Measurements from ENCODE around the gene PLCD3.
A peak's percentile ranks its signal among the peaks of the same experiment; 100 is the strongest.

Gene PLCD3, protein sequence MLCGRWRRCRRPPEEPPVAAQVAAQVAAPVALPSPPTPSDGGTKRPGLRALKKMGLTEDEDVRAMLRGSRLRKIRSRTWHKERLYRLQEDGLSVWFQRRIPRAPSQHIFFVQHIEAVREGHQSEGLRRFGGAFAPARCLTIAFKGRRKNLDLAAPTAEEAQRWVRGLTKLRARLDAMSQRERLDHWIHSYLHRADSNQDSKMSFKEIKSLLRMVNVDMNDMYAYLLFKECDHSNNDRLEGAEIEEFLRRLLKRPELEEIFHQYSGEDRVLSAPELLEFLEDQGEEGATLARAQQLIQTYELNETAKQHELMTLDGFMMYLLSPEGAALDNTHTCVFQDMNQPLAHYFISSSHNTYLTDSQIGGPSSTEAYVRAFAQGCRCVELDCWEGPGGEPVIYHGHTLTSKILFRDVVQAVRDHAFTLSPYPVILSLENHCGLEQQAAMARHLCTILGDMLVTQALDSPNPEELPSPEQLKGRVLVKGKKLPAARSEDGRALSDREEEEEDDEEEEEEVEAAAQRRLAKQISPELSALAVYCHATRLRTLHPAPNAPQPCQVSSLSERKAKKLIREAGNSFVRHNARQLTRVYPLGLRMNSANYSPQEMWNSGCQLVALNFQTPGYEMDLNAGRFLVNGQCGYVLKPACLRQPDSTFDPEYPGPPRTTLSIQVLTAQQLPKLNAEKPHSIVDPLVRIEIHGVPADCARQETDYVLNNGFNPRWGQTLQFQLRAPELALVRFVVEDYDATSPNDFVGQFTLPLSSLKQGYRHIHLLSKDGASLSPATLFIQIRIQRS
- total RNA-seq = 0.58 to 3.1 (median 1.7) reads per million in 3 donors

- peak in 2 of 3 donors; percentile 57 to 63 for DNase-seq
- Histone ChIP-seq H3K36me3 (ENCODE audit: control insufficient read depth, insufficient read depth, low read length) (no peaks in the 10 kb centered on the region), H3K4me1 (ENCODE audit: control insufficient read depth, insufficient read depth, low read length, poor library complexity, severe bottlenecking) (peaks cover 15% of the 10 kb centered on the region), H3K4me3 (ENCODE audit: insufficient read depth, low read depth, low read length, poor library complexity, severe bottlenecking) (peak within 1 kb of the TSS; percentile 80), H3K27me3 (replicated peaks; ENCODE audit: control insufficient read depth, insufficient read depth, low read length, poor library complexity, severe bottlenecking) (no peaks in the 10 kb centered on the region), H3K27ac (ENCODE audit: insufficient read depth, low read length, poor library complexity, severe bottlenecking) (peak within 1 kb of the TSS; percentile 84), H3K9me3 (ENCODE audit: control insufficient read depth, low read length) (no peaks in the 10 kb centered on the region)
These were observed at the start of gene PLCD3 for GRCh38 chr17:45132320-45132571. Gene PLCD3 (minus strand): TSS chr17:45132515. CDS start chr17:45132410, 105 bp downstream.

DNA sequence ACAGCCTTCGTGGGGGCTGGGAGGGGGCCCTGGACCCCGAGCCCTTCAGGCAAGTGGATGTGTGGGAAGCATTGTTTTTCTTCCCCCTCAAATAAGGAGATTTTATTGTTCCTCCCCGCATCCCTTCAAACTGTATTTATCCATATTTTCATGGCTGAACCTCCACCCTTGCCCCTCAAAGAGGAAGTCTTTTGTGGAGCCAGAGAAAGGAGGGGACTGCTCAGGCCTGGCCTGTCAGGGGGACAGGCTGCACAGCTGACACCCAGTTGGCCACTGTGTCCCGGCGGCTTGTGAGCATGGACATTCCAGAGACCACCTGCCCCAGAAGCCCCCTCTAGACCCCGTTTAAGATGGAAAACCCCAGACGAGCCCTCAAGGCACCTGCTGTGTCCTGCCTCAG is 45.2 kb upstream of the PLCD3 start:
- H3K36me3 ChIP-seq (ENCODE audit: control insufficient read depth, insufficient read depth, low read length) = no peaks in the 10 kb centered on the region
- no peak overlapping the region for H3K27ac ChIP-seq (ENCODE audit: insufficient read depth, low read length, poor library complexity, severe bottlenecking)

DNA sequence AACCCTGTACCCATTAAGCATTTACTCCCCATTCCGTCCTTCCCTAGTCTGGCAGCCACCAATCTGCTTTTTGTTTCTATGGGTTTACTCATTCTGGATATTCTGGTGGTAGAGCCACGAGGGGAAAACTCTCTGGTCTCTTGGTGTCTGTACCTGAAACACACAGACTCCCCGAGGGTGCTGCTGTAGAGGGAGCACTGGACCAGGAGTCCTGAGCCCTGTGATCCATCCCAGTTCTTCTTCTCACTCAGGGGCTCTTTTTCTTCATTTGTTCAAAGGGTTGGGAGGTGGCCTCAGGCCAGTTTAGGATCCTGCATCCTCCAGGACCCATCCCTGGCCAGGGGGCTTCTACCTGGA is 43.4 kb upstream of the PLCD3 start:
- DNase-seq = no peak
- Histone ChIP-seq H3K4me1 (ENCODE audit: control insufficient read depth, insufficient read depth, low read length, poor library complexity, severe bottlenecking) (peaks cover 16% of the 10 kb centered on the region), H3K36me3 (ENCODE audit: control insufficient read depth, insufficient read depth, low read length) (no peaks in the 10 kb centered on the region), H3K27me3 (replicated peaks; ENCODE audit: control insufficient read depth, insufficient read depth, low read length, poor library complexity, severe bottlenecking) (no peaks in the 10 kb centered on the region), H3K27ac (ENCODE audit: insufficient read depth, low read length, poor library complexity, severe bottlenecking) (no peak overlapping the region), H3K4me3 (ENCODE audit: insufficient read depth, low read depth, low read length, poor library complexity, severe bottlenecking) (no peak overlapping the region), H3K9me3 (ENCODE audit: control insufficient read depth, low read length) (no peaks in the 10 kb centered on the region)

More for the DNA sequence above, 45.2 kb upstream of the PLCD3 start:
- Histone ChIP-seq H3K4me1 (ENCODE audit: control insufficient read depth, insufficient read depth, low read length, poor library complexity, severe bottlenecking) (peaks cover 6% of the 10 kb centered on the region), H3K27me3 (replicated peaks; ENCODE audit: control insufficient read depth, insufficient read depth, low read length, poor library complexity, severe bottlenecking) (no peaks in the 10 kb centered on the region), H3K4me3 (ENCODE audit: insufficient read depth, low read depth, low read length, poor library complexity, severe bottlenecking) (no peak overlapping the region), H3K9me3 (ENCODE audit: control insufficient read depth, low read length) (no peaks in the 10 kb centered on the region)
- no peak for DNase-seq

DNA sequence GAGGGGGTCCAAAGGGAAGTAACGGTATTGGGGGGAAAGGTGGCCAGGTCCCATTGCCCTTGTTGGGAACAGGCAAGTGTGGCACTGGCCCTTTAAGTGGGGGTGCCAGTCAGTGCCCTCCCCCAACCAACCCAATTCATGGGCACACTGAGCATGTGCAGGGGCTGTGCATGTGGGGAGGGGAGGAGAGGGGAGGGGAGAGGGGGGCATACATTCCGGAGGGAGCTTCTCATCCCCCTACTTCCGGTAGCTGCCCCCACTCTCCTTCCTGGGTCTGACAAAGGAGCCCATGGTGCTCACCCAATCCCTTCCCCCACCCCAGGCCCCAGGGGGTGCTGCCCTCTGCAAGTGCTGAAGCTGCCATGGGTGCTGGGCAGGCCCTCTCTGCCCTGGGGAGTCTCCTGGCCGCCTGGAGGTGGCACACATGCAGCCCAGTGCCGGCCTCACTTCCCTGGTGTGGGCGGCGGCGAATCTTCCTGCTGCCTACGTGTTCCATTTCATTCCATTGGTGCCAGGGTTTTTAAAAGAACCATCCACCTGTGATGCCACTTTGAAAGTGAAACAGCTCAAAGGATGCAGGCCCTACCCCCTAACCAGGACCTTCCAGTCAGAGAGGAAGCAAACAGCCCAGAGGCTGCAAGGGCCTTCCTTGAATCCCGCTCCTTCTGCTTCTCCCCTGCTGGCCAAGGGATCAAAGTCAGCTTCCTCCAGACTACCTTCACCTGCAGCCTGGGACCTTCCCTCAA is 40.4 kb upstream of the PLCD3 start:
- Histone ChIP-seq H3K36me3 (ENCODE audit: control insufficient read depth, insufficient read depth, low read length) (no peaks in the 10 kb centered on the region), H3K27me3 (replicated peaks; ENCODE audit: control insufficient read depth, insufficient read depth, low read length, poor library complexity, severe bottlenecking) (no peaks in the 10 kb centered on the region), H3K27ac (ENCODE audit: insufficient read depth, low read length, poor library complexity, severe bottlenecking) (peak overlapping the region; percentile 53), H3K4me3 (ENCODE audit: insufficient read depth, low read depth, low read length, poor library complexity, severe bottlenecking) (peak overlapping the region; percentile 43), H3K9me3 (ENCODE audit: control insufficient read depth, low read length) (no peaks in the 10 kb centered on the region), H3K4me1 (ENCODE audit: control insufficient read depth, insufficient read depth, low read length, poor library complexity, severe bottlenecking) (peaks cover 16% of the 10 kb centered on the region)
- DNase-seq = peak in 1 of 3 donors; percentile 8

GRCh38 chr17:45172232-45172540 is 39.9 kb upstream of the PLCD3 start:
- Histone ChIP-seq H3K4me1 (ENCODE audit: control insufficient read depth, insufficient read depth, low read length, poor library complexity, severe bottlenecking) (peaks cover 16% of the 10 kb centered on the region), H3K36me3 (ENCODE audit: control insufficient read depth, insufficient read depth, low read length) (no peaks in the 10 kb centered on the region), H3K9me3 (ENCODE audit: control insufficient read depth, low read length) (no peaks in the 10 kb centered on the region), H3K27me3 (replicated peaks; ENCODE audit: control insufficient read depth, insufficient read depth, low read length, poor library complexity, severe bottlenecking) (no peaks in the 10 kb centered on the region), H3K4me3 (ENCODE audit: insufficient read depth, low read depth, low read length, poor library complexity, severe bottlenecking) (peak overlapping the region; percentile 43), H3K27ac (ENCODE audit: insufficient read depth, low read length, poor library complexity, severe bottlenecking) (peak overlapping the region; percentile 18)
- DNase-seq = no peak

DNA sequence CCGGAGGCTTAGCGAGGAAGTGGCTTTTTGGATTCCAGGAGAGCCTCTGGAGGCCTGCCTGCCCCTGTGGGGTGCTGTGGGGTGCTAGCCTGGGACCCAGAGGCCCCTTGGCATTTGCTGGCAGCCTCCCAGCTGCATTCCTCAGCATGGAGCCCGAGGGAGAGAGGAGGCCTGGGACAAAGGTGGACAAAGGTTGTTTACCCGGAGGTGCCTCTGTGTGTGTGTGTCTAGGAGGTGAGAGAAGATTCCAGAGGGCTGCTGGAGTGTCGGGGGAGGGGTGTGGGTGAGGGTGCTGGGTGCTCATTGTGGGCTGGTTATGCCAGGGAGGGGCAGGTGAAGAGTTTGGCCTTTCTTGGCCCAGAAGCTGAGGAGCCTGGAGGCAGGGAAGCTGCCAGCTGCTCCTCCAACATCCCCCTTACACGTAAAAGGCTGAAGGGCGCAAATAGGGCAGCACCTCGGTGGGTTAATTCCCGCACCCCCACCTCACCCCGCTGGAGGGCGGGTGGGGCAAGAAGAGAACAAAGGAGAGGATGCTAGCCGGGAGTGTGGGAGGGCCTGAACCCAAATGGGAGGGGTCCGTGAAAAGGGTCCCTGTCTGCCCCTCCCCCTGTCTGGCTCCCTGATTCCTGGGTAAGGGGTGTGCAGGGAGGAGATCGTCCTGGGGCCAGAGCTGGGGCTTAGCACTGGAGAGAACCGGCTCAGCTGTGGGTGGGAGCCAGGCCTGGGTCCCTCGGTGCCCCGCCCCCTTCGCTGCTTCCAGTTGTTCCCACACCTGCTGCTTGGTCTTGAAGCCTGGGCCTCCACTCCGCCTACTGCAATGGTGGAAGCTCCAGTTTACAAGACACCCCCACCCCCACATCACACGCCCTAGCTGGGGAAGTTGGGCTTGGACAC is 39.3 kb upstream of the PLCD3 start:
- H3K4me1 ChIP-seq (ENCODE audit: control insufficient read depth, insufficient read depth, low read length, poor library complexity, severe bottlenecking) = peaks cover 16% of the 10 kb centered on the region
- no peaks in the 10 kb centered on the region for H3K27me3 ChIP-seq (replicated peaks; ENCODE audit: control insufficient read depth, insufficient read depth, low read length, poor library complexity, severe bottlenecking)
- no peak overlapping the region for H3K4me3 ChIP-seq (ENCODE audit: insufficient read depth, low read depth, low read length, poor library complexity, severe bottlenecking)
- no peaks in the 10 kb centered on the region for H3K36me3 ChIP-seq (ENCODE audit: control insufficient read depth, insufficient read depth, low read length)
- H3K27ac ChIP-seq (ENCODE audit: insufficient read depth, low read length, poor library complexity, severe bottlenecking) = no peak overlapping the region
- DNase-seq = no peak
- no peaks in the 10 kb centered on the region for H3K9me3 ChIP-seq (ENCODE audit: control insufficient read depth, low read length)

GRCh38 chr17:45170931-45171337 is 38.6 kb upstream of the PLCD3 start:
- Histone ChIP-seq H3K27ac (ENCODE audit: insufficient read depth, low read length, poor library complexity, severe bottlenecking) (no peak overlapping the region), H3K27me3 (replicated peaks; ENCODE audit: control insufficient read depth, insufficient read depth, low read length, poor library complexity, severe bottlenecking) (no peaks in the 10 kb centered on the region), H3K9me3 (ENCODE audit: control insufficient read depth, low read length) (no peaks in the 10 kb centered on the region), H3K36me3 (ENCODE audit: control insufficient read depth, insufficient read depth, low read length) (no peaks in the 10 kb centered on the region), H3K4me3 (ENCODE audit: insufficient read depth, low read depth, low read length, poor library complexity, severe bottlenecking) (no peak overlapping the region), H3K4me1 (ENCODE audit: control insufficient read depth, insufficient read depth, low read length, poor library complexity, severe bottlenecking) (peaks cover 16% of the 10 kb centered on the region)
- no peak for DNase-seq

DNA sequence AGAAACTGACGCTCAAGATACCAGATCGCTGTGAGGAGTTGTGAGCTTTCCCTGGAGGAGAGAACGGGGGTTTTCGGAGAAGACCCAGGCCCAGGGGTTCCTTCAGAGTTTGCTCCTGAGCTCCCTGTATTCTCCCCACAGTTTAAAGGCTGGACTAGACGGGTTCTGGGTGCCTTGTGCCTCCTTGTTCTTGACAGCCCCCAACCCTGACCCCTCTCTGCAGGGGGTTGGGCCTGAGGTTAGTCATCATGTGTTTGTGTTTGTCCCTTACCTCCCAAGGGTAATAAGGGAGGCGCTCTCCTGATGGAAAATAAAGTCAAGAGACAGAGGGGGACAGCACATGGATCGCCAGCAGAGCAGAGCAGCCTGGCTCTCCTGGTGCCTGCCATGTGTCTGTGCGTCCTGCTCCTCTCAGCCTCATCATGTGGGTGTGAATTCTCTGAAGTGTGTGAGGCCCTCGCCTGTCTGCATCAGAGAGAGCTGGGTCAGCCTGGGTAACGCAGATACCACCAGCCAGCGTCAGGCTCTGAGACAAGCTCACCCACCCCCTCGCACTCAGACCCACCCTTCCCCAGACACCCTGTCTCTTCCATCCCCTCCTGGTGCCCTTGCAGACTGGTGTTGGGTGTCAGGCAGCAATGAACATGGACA is 38.1 kb upstream of the PLCD3 start:
- no peak for DNase-seq
- Histone ChIP-seq H3K4me3 (ENCODE audit: insufficient read depth, low read depth, low read length, poor library complexity, severe bottlenecking) (no peak overlapping the region), H3K27ac (ENCODE audit: insufficient read depth, low read length, poor library complexity, severe bottlenecking) (no peak overlapping the region), H3K36me3 (ENCODE audit: control insufficient read depth, insufficient read depth, low read length) (no peaks in the 10 kb centered on the region), H3K4me1 (ENCODE audit: control insufficient read depth, insufficient read depth, low read length, poor library complexity, severe bottlenecking) (peaks cover 16% of the 10 kb centered on the region), H3K9me3 (ENCODE audit: control insufficient read depth, low read length) (no peaks in the 10 kb centered on the region), H3K27me3 (replicated peaks; ENCODE audit: control insufficient read depth, insufficient read depth, low read length, poor library complexity, severe bottlenecking) (no peaks in the 10 kb centered on the region)

Measured in effector memory CD4-positive, alpha-beta T cell (primary cell).